ENCODE measurements around the gene MRPL57. TPM values are rescaled to one million over a fixed set of nuclear protein-coding genes. Genes with fewer than 3 reads are reported as not detected.
"Not testable (repeated sequence)": the region's sequence is repeated elsewhere in the genome, so short reads cannot be mapped to it uniquely, and the experiment has no call there.

MRPL57 gene
- total RNA-seq, 2 experiments from 2014 or later: 10.0 to 10.5 TPM

- Mint-ChIP-seq H3K4me1 (ENCODE audit: low read depth) (peaks cover 29% of the 10 kb centered on the region), H3K36me3 (ENCODE audit: low read depth) (peaks cover 19% of the 10 kb centered on the region), H3K27ac (peak overlapping the region; percentile 96), H3K27me3 (no peaks in the 10 kb centered on the region), H3K4me3 (peak overlapping the region; percentile 90), H3K9me3 (no peaks in the 10 kb centered on the region)
- Histone ChIP-seq H3K9me3 (ENCODE audit: control insufficient read depth in 1 of 2, insufficient read depth in 1 of 2, low read length in 2 of 2) (no peaks in the 10 kb centered on the region), H3K27me3 (ENCODE audit: control insufficient read depth in 1 of 2, insufficient read depth in 2 of 2, low read length in 2 of 2) (no peaks in the 10 kb centered on the region), H3K4me1 (ENCODE audit: insufficient read depth, low read length) (peaks cover 22% of the 10 kb centered on the region), H3K36me3 (ENCODE audit: insufficient read depth, low read length) (peaks cover 2% of the 10 kb centered on the region), H3K4me3 (ENCODE audit: low read length) (peak overlapping the region; percentile 100), H3K27ac (ENCODE audit: low read depth in 1 of 2, low read length in 2 of 2) (peak overlapping the region; percentile 83 to 95)
- TF ChIP-seq CTCF (IDR thresholded peaks at IDR 0.05): no peak
- intact Hi-C loops (cut with DNase I, micrococcal nuclease): loop anchor here (1.0 to 10.0 kb wide), 11 partner anchors 36 to 1212 kb away; partner anchors contain the start of gene EEF1AKMT1 (in 1 of the 2)
- DNase-seq: peak in 2 of 14 experiments; percentile 14 to 23
- ChIA-PET CTCF (interaction anchor here (0.5 to 2.5 kb wide), 5 partner anchors 10 to 1040 kb away, joined by 3 to 9 read pairs (median 4); no protein-coding TSS in a partner anchor), POLR2A (interaction anchor here (0.9 to 2.4 kb wide), 13 partner anchors 17 to 1219 kb away, joined by 3 to 22 read pairs (median 4); partner anchors contain the start of genes MICU2 and ZDHHC20)
- ATAC-seq (ENCODE audit: poor library complexity): peak; percentile 24
Observed at GRCh38 chr13:21176982-21177284, 475 bp downstream of the MRPL57 start.

- DNase-seq: no peak
- no peak overlapping the region for H3K4me3 Mint-ChIP-seq
- peaks cover 2% of the 10 kb centered on the region for H3K36me3 ChIP-seq (ENCODE audit: insufficient read depth, low read length)
- intact Hi-C loops (cut with DNase I, micrococcal nuclease): loop anchor here in 1 of 2 experiments (5.0 kb wide), 1 partner anchor 239 kb away; no protein-coding TSS in a partner anchor
- H3K4me1 Mint-ChIP-seq (ENCODE audit: low read depth): peaks cover 23% of the 10 kb centered on the region
- TF ChIP-seq CTCF (IDR thresholded peaks at IDR 0.05): no peak
- H3K27me3 ChIP-seq (ENCODE audit: control insufficient read depth in 1 of 2, insufficient read depth in 2 of 2, low read length in 2 of 2): no peaks in the 10 kb centered on the region
- H3K27ac ChIP-seq (ENCODE audit: low read depth in 1 of 2, low read length in 2 of 2): no peak overlapping the region
- no peaks in the 10 kb centered on the region for H3K9me3 Mint-ChIP-seq
- no peak overlapping the region for H3K27ac Mint-ChIP-seq
- H3K9me3 ChIP-seq (ENCODE audit: control insufficient read depth in 1 of 2, insufficient read depth in 1 of 2, low read length in 2 of 2): no peaks in the 10 kb centered on the region
- no peak for ATAC-seq (ENCODE audit: poor library complexity)
- H3K4me1 ChIP-seq (ENCODE audit: insufficient read depth, low read length): peaks cover 18% of the 10 kb centered on the region
- H3K36me3 Mint-ChIP-seq (ENCODE audit: low read depth): peaks cover 12% of the 10 kb centered on the region
- H3K27me3 Mint-ChIP-seq: no peaks in the 10 kb centered on the region
- ChIA-PET POLR2A (no interaction called here), CTCF (no interaction called here)
- H3K4me3 ChIP-seq (ENCODE audit: low read length): no peak overlapping the region
Observed at GRCh38 chr13:21181671-21182070, 5.2 kb downstream of the MRPL57 start.

GRCh38 chr13:21186410-21186809 lies 10.0 kb downstream of the MRPL57 start:
- H3K4me1 Mint-ChIP-seq (ENCODE audit: low read depth); DNase-seq; H3K27ac Mint-ChIP-seq; H3K4me3 Mint-ChIP-seq; H3K27ac ChIP-seq (ENCODE audit: low read depth in 1 of 2, low read length in 2 of 2); POLR2A ChIA-PET; ATAC-seq (ENCODE audit: poor library complexity); H3K36me3 Mint-ChIP-seq (ENCODE audit: low read depth); H3K27me3 ChIP-seq (ENCODE audit: control insufficient read depth in 1 of 2, insufficient read depth in 2 of 2, low read length in 2 of 2); H3K4me1 ChIP-seq (ENCODE audit: insufficient read depth, low read length); H3K27me3 Mint-ChIP-seq; intact Hi-C loops (cut with DNase I, micrococcal nuclease); H3K9me3 ChIP-seq (ENCODE audit: control insufficient read depth in 1 of 2, insufficient read depth in 1 of 2, low read length in 2 of 2); H3K9me3 Mint-ChIP-seq; H3K4me3 ChIP-seq (ENCODE audit: low read length); CTCF ChIA-PET; H3K36me3 ChIP-seq (ENCODE audit: insufficient read depth, low read length): not testable (repeated sequence)

- H3K4me1 ChIP-seq (ENCODE audit: insufficient read depth, low read length); intact Hi-C loops (cut with DNase I, micrococcal nuclease); H3K4me1 Mint-ChIP-seq (ENCODE audit: low read depth); H3K36me3 Mint-ChIP-seq (ENCODE audit: low read depth); H3K27ac Mint-ChIP-seq; CTCF ChIA-PET; H3K4me3 ChIP-seq (ENCODE audit: low read length); POLR2A ChIA-PET; H3K4me3 Mint-ChIP-seq; H3K36me3 ChIP-seq (ENCODE audit: insufficient read depth, low read length); ATAC-seq (ENCODE audit: poor library complexity); H3K27ac ChIP-seq (ENCODE audit: low read depth in 1 of 2, low read length in 2 of 2); DNase-seq; H3K27me3 Mint-ChIP-seq; H3K9me3 Mint-ChIP-seq; H3K9me3 ChIP-seq (ENCODE audit: control insufficient read depth in 1 of 2, insufficient read depth in 1 of 2, low read length in 2 of 2); H3K27me3 ChIP-seq (ENCODE audit: control insufficient read depth in 1 of 2, insufficient read depth in 2 of 2, low read length in 2 of 2): not testable (repeated sequence)
Observed at GRCh38 chr13:21194756-21195155, 18.3 kb downstream of the MRPL57 start.

GRCh38 chr13:21197606-21198225 lies 21.3 kb downstream of the MRPL57 start:
- intact Hi-C loops (cut with DNase I, micrococcal nuclease); H3K9me3 Mint-ChIP-seq; H3K4me3 Mint-ChIP-seq; H3K4me3 ChIP-seq (ENCODE audit: low read length); H3K4me1 Mint-ChIP-seq (ENCODE audit: low read depth); POLR2A ChIA-PET; H3K27me3 ChIP-seq (ENCODE audit: control insufficient read depth in 1 of 2, insufficient read depth in 2 of 2, low read length in 2 of 2); H3K27ac Mint-ChIP-seq; DNase-seq; H3K27ac ChIP-seq (ENCODE audit: low read depth in 1 of 2, low read length in 2 of 2); CTCF ChIA-PET; H3K36me3 Mint-ChIP-seq (ENCODE audit: low read depth); H3K4me1 ChIP-seq (ENCODE audit: insufficient read depth, low read length); H3K9me3 ChIP-seq (ENCODE audit: control insufficient read depth in 1 of 2, insufficient read depth in 1 of 2, low read length in 2 of 2); ATAC-seq (ENCODE audit: poor library complexity); H3K36me3 ChIP-seq (ENCODE audit: insufficient read depth, low read length): not testable (repeated sequence)
- H3K27me3 Mint-ChIP-seq: peaks cover 15% of the 10 kb centered on the region

- H3K4me1 Mint-ChIP-seq (ENCODE audit: low read depth); H3K36me3 ChIP-seq (ENCODE audit: insufficient read depth, low read length); H3K4me3 Mint-ChIP-seq; ATAC-seq (ENCODE audit: poor library complexity); H3K27ac Mint-ChIP-seq; H3K4me1 ChIP-seq (ENCODE audit: insufficient read depth, low read length); DNase-seq; CTCF ChIA-PET; H3K9me3 Mint-ChIP-seq; H3K4me3 ChIP-seq (ENCODE audit: low read length); H3K27ac ChIP-seq (ENCODE audit: low read depth in 1 of 2, low read length in 2 of 2); intact Hi-C loops (cut with DNase I, micrococcal nuclease); H3K27me3 ChIP-seq (ENCODE audit: control insufficient read depth in 1 of 2, insufficient read depth in 2 of 2, low read length in 2 of 2); H3K9me3 ChIP-seq (ENCODE audit: control insufficient read depth in 1 of 2, insufficient read depth in 1 of 2, low read length in 2 of 2); H3K36me3 Mint-ChIP-seq (ENCODE audit: low read depth); POLR2A ChIA-PET: not testable (repeated sequence)
- H3K27me3 Mint-ChIP-seq: peaks cover 15% of the 10 kb centered on the region
Observed at GRCh38 chr13:21198391-21198790, 21.9 kb downstream of the MRPL57 start.

All from CD4-positive, alpha-beta T cell (primary cell).